ENCODE data around the gene RASSF4.

GRCh38 chr10:44947371-44948152 is 12.0 kb upstream of the RASSF4 start:
- TF ChIP-seq EZH2 (IDR thresholded peaks at IDR 0.05; ENCODE audit: insufficient read depth, poor library complexity, severe bottlenecking), result no peak
- TF ChIP-seq EZH2phosphoT487 (IDR thresholded peaks at IDR 0.05; ENCODE audit: insufficient read depth, low read depth), result no peak
